Measurements from ENCODE around the gene SELENOI. TPM values are rescaled to one million over a fixed set of nuclear protein-coding genes. Genes with fewer than 3 reads are reported as not detected.

Gene SELENOI
- total and polyA plus RNA-seq, 8 donors, result 0.92 to 60.8 (median 4.5) TPM

- H3K4me3 ChIP-seq, result no peak overlapping the region
- no peak for DNase-seq
- H3K27ac ChIP-seq, result no peak overlapping the region
- no peak for TF ChIP-seq CTCF (IDR thresholded peaks at IDR 0.05)
- TF ChIP-seq EP300 (IDR thresholded peaks at IDR 0.05), result no peak
- no peak for TF ChIP-seq POLR2AphosphoS5 (IDR thresholded peaks at IDR 0.05)
- TF ChIP-seq POLR2A (IDR thresholded peaks at IDR 0.05), result no peak
- H3K36me3 ChIP-seq, result no peaks in the 10 kb centered on the region
- H3K9me3 ChIP-seq, result no peaks in the 10 kb centered on the region
- intact Hi-C loops (cut with DNase I; ENCODE audit: low total_unique reads), result no loop called here
- no peaks in the 10 kb centered on the region for H3K4me1 ChIP-seq
- H3K27me3 ChIP-seq, result no peaks in the 10 kb centered on the region
- WGBS, 5 donors, result 75 to 89% (median 80%) methylated on average over 9 of the region's 9 CpGs
Observed at GRCh38 chr2:26423750-26424149, 77.8 kb downstream of the SELENOI start.

- no peak for TF ChIP-seq POLR2AphosphoS5 (IDR thresholded peaks at IDR 0.05)
- TF ChIP-seq CTCF (IDR thresholded peaks at IDR 0.05), result no peak
- no peak for TF ChIP-seq POLR2A (IDR thresholded peaks at IDR 0.05)
- TF ChIP-seq EP300 (IDR thresholded peaks at IDR 0.05), result no peak
- intact Hi-C loops (cut with DNase I; ENCODE audit: low total_unique reads), result no loop called here
- Histone ChIP-seq H3K27ac (no peak overlapping the region), H3K4me1 (no peaks in the 10 kb centered on the region), H3K36me3 (no peaks in the 10 kb centered on the region), H3K4me3 (no peak overlapping the region), H3K9me3 (no peaks in the 10 kb centered on the region), H3K27me3 (no peaks in the 10 kb centered on the region)
- 60 to 82% (median 66%) methylated on average over 3 of the region's 3 CpGs for WGBS, 5 donors
- no peak for DNase-seq
Observed at GRCh38 chr2:26424221-26424620, 78.3 kb downstream of the SELENOI start.

GRCh38 chr2:26428846-26429245 lies 82.9 kb downstream of the SELENOI start:
- no peak for TF ChIP-seq CTCF (IDR thresholded peaks at IDR 0.05)
- Histone ChIP-seq H3K4me3 (no peak overlapping the region), H3K36me3 (no peaks in the 10 kb centered on the region), H3K4me1 (no peaks in the 10 kb centered on the region), H3K9me3 (no peaks in the 10 kb centered on the region), H3K27ac (no peak overlapping the region), H3K27me3 (peaks cover 0 to 4% (median 0%) of the 10 kb centered on the region in 3 donors)
- DNase-seq, result no peak
- WGBS, 5 donors, result 90 to 95% (median 93%) methylated on average over 2 of the region's 2 CpGs
- intact Hi-C loops (cut with DNase I; ENCODE audit: low total_unique reads), result no loop called here

GRCh38 chr2:26429779-26430578 lies 84.0 kb downstream of the SELENOI start:
- Histone ChIP-seq H3K27me3 (peaks cover 0 to 4% (median 0%) of the 10 kb centered on the region in 3 donors), H3K9me3 (no peaks in the 10 kb centered on the region), H3K4me1 (no peaks in the 10 kb centered on the region), H3K36me3 (no peaks in the 10 kb centered on the region), H3K27ac (no peak overlapping the region), H3K4me3 (no peak overlapping the region)
- intact Hi-C loops (cut with DNase I; ENCODE audit: low total_unique reads), result no loop called here
- DNase-seq, result no peak
- TF ChIP-seq POLR2AphosphoS5 (IDR thresholded peaks at IDR 0.05) (no peak), CTCF (IDR thresholded peaks at IDR 0.05) (no peak), EP300 (IDR thresholded peaks at IDR 0.05) (no peak), POLR2A (IDR thresholded peaks at IDR 0.05) (no peak)
- 47 to 69% (median 63%) methylated on average over 8 of the region's 8 CpGs for WGBS, 5 donors
